ENCODE results near the gene PHF20.
"Not testable (repeated sequence)": the region's sequence is repeated elsewhere in the genome, so short reads cannot be mapped to it uniquely, and the experiment has no call there.

PHF20 gene

DNA sequence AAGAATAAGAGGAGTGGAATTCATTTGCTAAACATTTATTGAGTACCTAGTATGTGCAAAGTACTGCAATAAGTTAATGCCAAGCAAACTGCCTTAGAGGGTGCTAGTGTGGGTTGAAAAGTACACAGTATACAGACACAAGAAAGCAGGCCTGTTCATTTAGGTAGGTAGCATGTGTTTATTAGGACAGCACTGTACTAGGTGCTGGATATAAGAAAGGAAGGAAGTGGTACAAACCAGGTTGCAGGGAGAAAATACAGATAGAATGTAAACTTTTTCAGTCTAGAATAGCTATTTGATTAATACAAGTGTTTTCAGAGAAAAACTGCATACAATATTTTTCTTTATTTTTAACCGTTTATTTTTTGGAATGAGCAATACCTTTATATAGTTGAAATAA is 68.1 kb downstream of the PHF20 start:
- no peak for DNase-seq (ENCODE audit: low read depth)

GRCh38 chr20:35840421-35840820 is 68.6 kb downstream of the PHF20 start:
- TF ChIP-seq CTCF (IDR thresholded peaks at IDR 0.05; ENCODE audit: low read length, missing control alignments), result no peak
- DNase-seq (ENCODE audit: low read depth), result no peak
- no peak overlapping the region for H3K4me3 ChIP-seq (replicated peaks; ENCODE audit: low read depth, low read length)

More for the DNA sequence above, 68.1 kb downstream of the PHF20 start:
- TF ChIP-seq CTCF (IDR thresholded peaks at IDR 0.05; ENCODE audit: low read length, missing control alignments), result no peak
- no peak overlapping the region for H3K4me3 ChIP-seq (replicated peaks; ENCODE audit: low read depth, low read length)

- no peak for DNase-seq (ENCODE audit: low read depth)
- no peak overlapping the region for H3K4me3 ChIP-seq (replicated peaks; ENCODE audit: low read depth, low read length)
- TF ChIP-seq CTCF (IDR thresholded peaks at IDR 0.05; ENCODE audit: low read length, missing control alignments), result no peak
Observed at GRCh38 chr20:35842361-35842760, 70.5 kb downstream of the PHF20 start.

DNA sequence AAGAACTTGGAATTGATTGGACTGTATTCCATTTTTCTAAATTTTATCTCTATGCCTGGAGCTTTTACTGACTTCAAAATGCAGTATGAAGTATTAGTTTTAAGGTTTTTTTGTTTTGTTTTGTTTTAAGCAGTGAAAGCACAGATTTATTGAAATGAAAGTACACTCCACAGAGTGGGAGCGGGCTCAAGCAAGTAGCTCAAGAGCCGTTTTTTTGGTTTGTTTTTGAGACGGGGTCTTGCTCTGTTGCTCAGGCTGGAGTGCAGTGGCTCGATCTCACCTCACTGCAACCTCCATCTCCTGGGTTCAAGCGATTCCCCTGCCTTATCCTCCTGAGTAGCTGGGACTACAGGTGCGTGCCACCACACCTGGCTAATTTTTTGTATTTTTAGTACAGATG is 72.1 kb downstream of the PHF20 start:
- not testable (repeated sequence) for H3K4me3 ChIP-seq (replicated peaks; ENCODE audit: low read depth, low read length); DNase-seq (ENCODE audit: low read depth)

DNA sequence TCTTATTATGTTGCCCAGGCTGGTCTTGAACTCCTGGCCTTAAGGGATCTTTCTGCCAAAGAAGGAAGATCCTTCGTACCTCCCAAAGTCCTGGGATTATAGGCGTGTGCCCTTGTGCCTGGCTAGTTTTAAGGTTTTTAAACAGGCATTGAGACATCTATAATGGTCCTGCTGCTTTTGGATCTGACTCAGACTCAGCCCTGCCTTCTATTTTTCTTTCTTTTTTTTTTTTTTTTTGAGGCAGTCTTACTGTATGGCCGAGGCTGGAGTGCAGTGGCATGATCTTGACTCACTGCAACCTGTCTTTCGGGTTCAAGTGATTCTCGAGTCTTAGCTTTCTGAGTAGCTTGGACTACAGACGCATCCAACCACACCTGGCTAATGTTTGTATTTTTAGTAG is 73.7 kb downstream of the PHF20 start:
- no peak overlapping the region for H3K4me3 ChIP-seq (replicated peaks; ENCODE audit: low read depth, low read length)
- no peak for DNase-seq (ENCODE audit: low read depth)
- TF ChIP-seq CTCF (IDR thresholded peaks at IDR 0.05; ENCODE audit: low read length, missing control alignments), result no peak

- no peak for DNase-seq (ENCODE audit: low read depth)
- no peak for TF ChIP-seq CTCF (IDR thresholded peaks at IDR 0.05; ENCODE audit: low read length, missing control alignments)
- H3K4me3 ChIP-seq (replicated peaks; ENCODE audit: low read depth, low read length), result no peak overlapping the region
Observed at GRCh38 chr20:35849706-35850105, 77.9 kb downstream of the PHF20 start.

GRCh38 chr20:35851659-35852058 is 79.8 kb downstream of the PHF20 start:
- not testable (repeated sequence) for DNase-seq (ENCODE audit: low read depth); H3K4me3 ChIP-seq (replicated peaks; ENCODE audit: low read depth, low read length)

GRCh38 chr20:35854713-35855348 is 83.0 kb downstream of the PHF20 start:
- DNase-seq (ENCODE audit: low read depth), result no peak
- TF ChIP-seq CTCF (IDR thresholded peaks at IDR 0.05; ENCODE audit: low read length, missing control alignments), result no peak
- no peak overlapping the region for H3K4me3 ChIP-seq (replicated peaks; ENCODE audit: low read depth, low read length)

- not testable (repeated sequence) for DNase-seq (ENCODE audit: low read depth); H3K4me3 ChIP-seq (replicated peaks; ENCODE audit: low read depth, low read length)
Observed at GRCh38 chr20:35855641-35856040, 83.8 kb downstream of the PHF20 start.
